Aorta (tissue), 5 donors: Measurements from ENCODE around the gene ZNF655. TPM values are rescaled to one million over a fixed set of nuclear protein-coding genes. Genes with fewer than 3 reads are reported as not detected.
"Not testable (repeated sequence)": the region's sequence is repeated elsewhere in the genome, so short reads cannot be mapped to it uniquely, and the experiment has no call there.

Experiments used
- ATAC-seq: fragments of 200-7000 bp; cut with Tn5 transposase; one replicate; pipeline ENCODE4 v1.9.1; 2022; ENCODE audit warnings: moderate library complexity; ENCODE audit not compliant: low FRiP score
- DNase-seq, 2 donors: peaks; one replicate each; pipeline ENCODE4 v3.0.0-alpha.2; 2020
- H3K27ac ChIP-seq, 2 donors: one replicate each; pipeline ENCODE4 v1.5.1; 2013; ENCODE audit warnings: low read length in 2 of 2, mild to moderate bottlenecking in 2 of 2, moderate library complexity in 2 of 2, control low read depth in 1 of 2, inconsistent platforms in 1 of 2, low read depth in 1 of 2
- H3K27me3 ChIP-seq, 2 donors: one replicate each; pipeline ENCODE4 v1.6.1; 2013; ENCODE audit warnings: control low read depth in 1 of 2, low read length in 1 of 2, mild to moderate bottlenecking in 1 of 2, moderate library complexity in 1 of 2; ENCODE audit not compliant: insufficient read depth in 2 of 2, control insufficient read depth in 1 of 2
- H3K36me3 ChIP-seq, 2 donors: one replicate each; pipeline ENCODE4 v1.6.1; 2013; ENCODE audit warnings: control low read depth in 1 of 2, low read length in 1 of 2, mild to moderate bottlenecking in 1 of 2; ENCODE audit not compliant: insufficient read depth in 2 of 2, control insufficient read depth in 1 of 2
- H3K4me1 ChIP-seq, 2 donors: one replicate each; pipeline ENCODE4 v1.6.1; 2013; ENCODE audit warnings: low read length in 2 of 2, control low read depth in 1 of 2, mild to moderate bottlenecking in 1 of 2, moderate library complexity in 1 of 2; ENCODE audit not compliant: insufficient read depth in 2 of 2, control insufficient read depth in 1 of 2
- H3K4me3 ChIP-seq, 2 donors: one replicate each; pipeline ENCODE4 v1.5.1; 2013; ENCODE audit warnings: low read length in 2 of 2, control low read depth in 1 of 2, mild to moderate bottlenecking in 1 of 2
- H3K9me3 ChIP-seq: one replicate; pipeline ENCODE4 v1.6.1; 2013; ENCODE audit warnings: mild to moderate bottlenecking, low read length; ENCODE audit not compliant: control insufficient read depth
- WGBS, 2 donors: extraction: QIAGEN DNeasy Blood & Tissue Kit; methylation state at CpG; one replicate each; pipeline ENCODE4 v1.1.7; 2013; 5-methylcytosine and 5-hydroxymethylcytosine counted together
- intact Hi-C, 2 donors: fragments of 100-400 bp; cut with DNase I; formaldehyde crosslinking; loops; one replicate each; pipeline versions ENCODE4 v1.14.2 to v1.15.0; 2022
- polyA plus RNA-seq, 2 donors: library from polyadenylated mRNA; stranded (reverse); fragments of 200-250 nt; gene quantifications; one replicate each; pipeline ENCODE4 v1.2.3, GENCODE V29; 2013
- total RNA-seq, 2 donors: library from RNA; stranded (reverse); fragmentation: NEBNext Ultra II Directional; extraction: Animal tissue kit (Norgen Biotek cat#: 25700); gene quantifications; one replicate each; pipeline ENCODE4 v1.2.1, GENCODE V29; 2021
- donor health status: healthy with polysubstance abuse.
- donor health status: Bipolar disorder and iron deficiency.
- donor health status: DM: no; HTN: no; CAD: no.
- donor health status: DM: no; HTN: no; CAD: no.
- donor health status: DM: yes; HTN: yes; CAD: no.

ZNF655 gene
- total and polyA plus RNA-seq, 4 donors = 47.7 to 93.1 (median 65.6) TPM

DNA sequence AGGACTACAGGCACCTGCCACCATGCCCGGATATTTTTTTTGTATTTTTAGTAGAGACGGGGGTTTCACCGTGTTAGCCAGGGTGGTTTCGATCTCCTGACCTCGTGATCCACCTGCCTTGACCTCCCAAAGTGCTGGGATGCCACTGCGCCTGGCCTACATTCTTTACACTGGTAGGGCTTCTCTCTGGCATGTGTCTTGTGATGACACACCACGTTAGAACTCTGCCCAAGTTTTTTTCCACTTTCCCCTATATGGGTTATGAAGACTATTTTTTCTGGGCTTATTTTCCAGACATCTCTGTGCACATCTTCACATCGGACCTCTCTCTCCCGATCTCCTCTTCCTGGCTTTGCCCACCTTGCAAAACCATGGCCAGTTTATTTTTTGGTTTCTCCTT is 17.2 kb upstream of the ZNF655 start:
- intact Hi-C loops = no loop called here
- no peaks in the 10 kb centered on the region for H3K27me3 ChIP-seq
- H3K9me3 ChIP-seq = peaks cover 2% of the 10 kb centered on the region
- H3K4me1 ChIP-seq = no peaks in the 10 kb centered on the region
- H3K36me3 ChIP-seq = no peaks in the 10 kb centered on the region
- no peak overlapping the region for H3K4me3 ChIP-seq
- whole genome bisulfite sequencing, 2 donors = 89 to 91% methylated on average over 9 of the region's 9 CpGs
- ATAC-seq (no peak), DNase-seq (no peak)
- H3K27ac ChIP-seq = no peak overlapping the region

DNA sequence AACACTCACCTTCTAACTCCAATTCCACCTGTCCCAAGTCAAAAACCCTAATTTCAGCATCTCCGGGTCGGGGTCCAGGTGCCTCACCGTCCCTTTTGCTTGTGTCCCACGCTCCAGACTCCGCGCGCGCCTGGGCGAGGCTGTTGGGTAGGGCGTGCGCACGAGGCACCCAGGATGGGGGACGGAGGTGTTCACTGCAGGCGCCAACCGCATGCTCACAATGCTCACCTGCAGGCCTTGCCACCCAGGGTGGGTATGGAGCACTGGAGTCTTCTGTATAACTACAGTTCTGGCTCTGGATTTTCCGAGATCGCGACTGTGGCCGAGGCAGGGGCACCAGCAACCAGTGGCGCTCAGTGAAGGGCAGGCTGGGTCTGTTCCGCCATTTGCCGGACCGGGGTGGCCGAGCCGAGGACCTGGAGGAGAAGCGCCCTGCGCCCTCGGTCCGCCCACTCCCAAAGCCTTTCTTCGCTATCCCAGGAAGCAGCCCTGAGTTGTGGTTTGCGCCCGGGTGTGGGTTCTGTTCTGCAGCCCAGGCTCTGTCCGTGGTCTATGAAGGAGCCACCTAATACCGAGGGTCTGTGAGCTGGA is 15.3 kb upstream of the ZNF655 start:
- H3K27ac ChIP-seq = no peak overlapping the region
- DNase-seq (no peak), ATAC-seq (no peak)
- H3K4me3 ChIP-seq = no peak overlapping the region
- H3K36me3 ChIP-seq = no peaks in the 10 kb centered on the region
- no peaks in the 10 kb centered on the region for H3K4me1 ChIP-seq
- intact Hi-C loops = no loop called here
- 93 to 97% methylated on average over 34 of the region's 34 CpGs for WGBS, 2 donors
- H3K9me3 ChIP-seq = peaks cover 2% of the 10 kb centered on the region
- H3K27me3 ChIP-seq = no peaks in the 10 kb centered on the region

DNA sequence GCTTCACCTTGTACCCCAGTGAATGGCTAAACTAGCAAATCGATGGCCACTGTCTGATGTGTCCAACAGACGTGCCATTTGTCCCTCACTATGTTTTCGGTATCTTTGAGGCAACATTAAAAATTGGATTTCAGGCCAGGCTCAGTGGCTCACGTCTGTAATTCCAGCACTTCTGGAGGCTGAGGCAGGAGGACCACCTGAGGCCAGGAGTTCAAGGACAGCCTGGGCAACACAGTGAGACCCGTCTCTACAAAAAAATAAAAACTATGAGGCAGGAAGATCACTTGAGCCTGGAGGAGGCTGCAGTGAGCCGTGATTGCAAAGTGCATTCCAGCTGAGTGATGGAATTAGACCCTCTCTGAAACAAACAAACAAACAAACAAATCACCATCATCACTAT is 14.5 kb upstream of the ZNF655 start:
- 91 to 95% methylated on average over 6 of the region's 6 CpGs for WGBS, 2 donors
- intact Hi-C loops = no loop called here
- Histone ChIP-seq H3K27me3 (no peaks in the 10 kb centered on the region), H3K36me3 (no peaks in the 10 kb centered on the region), H3K4me1 (no peaks in the 10 kb centered on the region), H3K27ac (no peak overlapping the region), H3K4me3 (no peak overlapping the region), H3K9me3 (peaks cover 2% of the 10 kb centered on the region)
- ATAC-seq (no peak), DNase-seq (no peak)

DNA sequence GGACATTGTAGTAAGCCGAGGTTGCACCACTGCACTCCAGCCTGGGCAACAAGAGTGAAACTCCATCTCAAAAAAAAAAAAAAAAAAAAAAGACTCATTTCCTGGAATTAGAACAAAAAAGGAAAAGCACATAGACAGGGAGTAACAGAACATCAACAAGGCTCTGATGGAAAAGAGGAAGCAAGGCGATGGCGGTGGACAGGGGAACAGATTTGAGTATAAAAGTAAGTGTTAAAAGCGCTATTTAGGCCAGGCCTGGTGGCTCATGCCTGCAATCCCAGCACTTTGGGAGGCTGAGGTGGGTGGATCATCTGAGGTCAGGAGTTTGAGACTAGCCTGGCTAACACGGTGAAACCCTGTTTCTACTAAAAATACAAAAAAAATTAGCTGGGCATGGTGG is 13.1 kb upstream of the ZNF655 start:
- H3K4me3 ChIP-seq, H3K27ac ChIP-seq, intact Hi-C loops, H3K9me3 ChIP-seq, H3K36me3 ChIP-seq, H3K4me1 ChIP-seq, H3K27me3 ChIP-seq, DNase-seq, ATAC-seq: not testable (repeated sequence)
- WGBS, 2 donors = 94 to 97% methylated on average over 5 of the region's 5 CpGs

DNA sequence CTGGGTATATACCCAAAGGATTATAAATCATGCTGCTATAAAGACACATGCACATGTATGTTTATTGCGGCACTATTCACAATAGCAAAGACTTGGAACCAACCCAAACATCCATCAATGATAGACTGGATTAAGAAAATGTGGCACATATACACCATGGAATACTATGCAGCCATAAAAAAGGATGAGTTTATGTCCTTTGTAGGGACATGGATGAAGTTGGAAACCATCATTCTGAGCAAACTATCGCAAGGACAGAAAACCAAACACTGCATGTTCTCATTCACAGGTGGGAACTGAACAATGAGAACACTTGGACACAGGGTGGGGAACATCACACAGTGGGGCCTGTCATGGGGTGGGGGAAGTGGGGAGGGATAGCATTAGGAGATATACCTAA is 8.9 kb upstream of the ZNF655 start:
- H3K4me1 ChIP-seq, H3K36me3 ChIP-seq, H3K27me3 ChIP-seq, intact Hi-C loops, DNase-seq, ATAC-seq, H3K9me3 ChIP-seq, H3K4me3 ChIP-seq, H3K27ac ChIP-seq: not testable (repeated sequence)
- WGBS, 2 donors = 100% methylated on average over 1 of the region's 2 CpGs

DNA sequence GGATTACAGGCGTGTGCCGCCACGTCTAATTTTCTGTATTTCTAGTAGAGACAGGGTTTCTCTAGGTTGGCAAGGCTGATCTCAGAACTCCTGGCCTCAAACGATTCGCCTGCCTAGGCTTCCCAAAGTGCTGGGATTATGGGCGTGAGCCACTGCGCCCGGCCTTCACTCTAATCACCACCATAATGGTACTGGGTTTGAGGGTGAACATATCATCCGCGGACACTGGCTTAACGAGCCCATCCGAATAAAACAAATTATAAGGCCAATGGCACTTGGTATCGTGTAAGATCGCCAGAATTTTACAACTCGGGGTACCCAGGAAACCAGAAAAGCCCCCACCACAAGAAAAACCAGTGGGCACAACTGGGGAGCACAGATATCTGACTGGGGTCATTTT is 7.1 kb upstream of the ZNF655 start:
- no peaks in the 10 kb centered on the region for H3K9me3 ChIP-seq
- intact Hi-C loops = loop anchor here (5.0 kb wide), 1 partner anchor 49 kb away; the partner anchor contains the start of genes ZKSCAN5 (in 2 of the 2) and ZNF394 (in 2 of the 2)
- 8% methylated on average over 15 of the region's 15 CpGs for WGBS, 2 donors

DNA sequence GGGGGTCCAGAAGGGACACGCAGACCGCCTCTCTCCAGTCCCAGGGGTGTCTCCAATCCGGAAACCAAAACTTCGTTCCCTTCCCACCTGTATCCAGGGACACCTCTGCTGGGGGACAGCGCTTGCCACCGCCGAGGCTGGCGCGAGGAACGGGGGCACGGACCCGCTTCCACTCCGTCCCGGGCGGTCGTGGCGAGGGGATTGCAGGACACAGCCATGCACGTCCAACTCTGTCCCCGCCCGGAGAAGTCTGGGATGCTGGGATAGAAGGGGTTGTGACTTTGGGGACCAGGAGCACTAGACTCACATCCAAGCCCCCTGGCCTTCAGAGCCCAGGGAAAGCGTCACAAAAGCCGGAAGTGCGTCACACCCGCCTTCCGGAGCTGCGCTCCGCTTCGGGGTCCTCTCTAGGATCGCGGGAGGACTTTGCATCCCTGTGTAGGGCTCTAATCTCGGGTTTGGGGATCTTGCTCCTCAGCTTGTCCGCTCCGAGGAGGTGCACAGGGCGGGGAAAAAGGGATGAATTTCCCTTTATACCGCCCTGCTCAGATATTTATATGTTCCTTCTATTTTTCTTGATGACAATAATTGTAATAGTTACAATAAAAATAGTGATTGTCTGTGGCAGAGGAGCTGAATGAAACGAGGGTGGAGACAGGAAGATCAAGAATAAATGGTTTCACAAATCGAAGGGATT is 6.5 kb upstream of the ZNF655 start, which contains the start of gene FAM200A:
TSS of gene FAM200A (minus strand) at position 348 of the 697 bp plus-strand sequence. CDS start 3,707 bp downstream, outside the sequence.
- no peaks in the 10 kb centered on the region for H3K36me3 ChIP-seq

More for the DNA sequence above, 7.1 kb upstream of the ZNF655 start:
- Histone ChIP-seq H3K36me3 (no peaks in the 10 kb centered on the region), H3K4me1 (no peaks in the 10 kb centered on the region), H3K4me3 (peak overlapping the region; percentile 82 to 85), H3K27me3 (no peaks in the 10 kb centered on the region), H3K27ac (peak overlapping the region in 1 of 2 donors; percentile 67)
- ATAC-seq (peak; percentile 31), DNase-seq (no peak)

DNA sequence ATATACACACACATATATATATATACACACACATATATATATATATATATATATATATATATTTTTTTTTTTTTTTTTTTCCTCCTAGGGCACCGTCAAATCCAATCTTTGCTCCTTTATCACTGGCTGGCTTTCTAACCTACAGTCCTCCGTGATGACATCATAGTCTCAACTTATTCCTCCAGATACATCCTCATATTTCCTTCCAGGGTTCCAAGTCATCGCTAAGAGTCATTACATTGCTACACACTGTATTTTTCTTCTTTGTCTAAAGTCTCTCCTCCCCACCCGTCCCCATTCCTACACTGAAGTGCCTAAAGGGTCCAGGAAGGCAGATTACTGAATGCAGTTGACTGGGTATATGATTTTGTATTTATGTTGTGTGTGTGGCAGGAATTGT is 5.4 kb upstream of the ZNF655 start:
- ATAC-seq = no peak
- Histone ChIP-seq H3K36me3 (no peaks in the 10 kb centered on the region), H3K27me3 (no peaks in the 10 kb centered on the region), H3K4me1 (no peaks in the 10 kb centered on the region), H3K9me3 (no peaks in the 10 kb centered on the region), H3K4me3 (no peak overlapping the region), H3K27ac (no peak overlapping the region)
- intact Hi-C loops = loop anchor here (5.0 kb wide), 1 partner anchor 51 kb away; the partner anchor contains the start of genes ZKSCAN5 (in 2 of the 2) and ZNF394 (in 2 of the 2)
- 86 to 87% methylated on average over 4 of the region's 4 CpGs for WGBS, 2 donors
- DNase-seq = no peak

More for the DNA sequence above, 6.5 kb upstream of the ZNF655 start, which contains the start of gene FAM200A:
- ATAC-seq = peak; percentile 97
- no peaks in the 10 kb centered on the region for H3K27me3 ChIP-seq
- no peaks in the 10 kb centered on the region for H3K9me3 ChIP-seq
- peak; percentile 94 to 97 for DNase-seq
- intact Hi-C loops = loop anchor here (5.0 kb wide), 1 partner anchor 50 kb away; the partner anchor contains the start of genes ZKSCAN5 (in 2 of the 2) and ZNF394 (in 2 of the 2)
- peak within 1 kb of the TSS in 1 of 2 donors; percentile 67 for H3K27ac ChIP-seq
- 0% methylated on average over 37 of the region's 37 CpGs for WGBS, 2 donors
- peak within 1 kb of the TSS; percentile 82 to 85 for H3K4me3 ChIP-seq
- no peaks in the 10 kb centered on the region for H3K4me1 ChIP-seq
